Measurements from ENCODE around the gene SFTPD. TPM values are rescaled to one million over a fixed set of nuclear protein-coding genes. Genes with fewer than 3 reads are reported as not detected.
"Not testable (repeated sequence)": the region's sequence is repeated elsewhere in the genome, so short reads cannot be mapped to it uniquely, and the experiment has no call there.

The SFTPD gene
- total and polyA plus RNA-seq, 2 experiments from 2014 or later: 0.15 to 0.73 TPM

DNA sequence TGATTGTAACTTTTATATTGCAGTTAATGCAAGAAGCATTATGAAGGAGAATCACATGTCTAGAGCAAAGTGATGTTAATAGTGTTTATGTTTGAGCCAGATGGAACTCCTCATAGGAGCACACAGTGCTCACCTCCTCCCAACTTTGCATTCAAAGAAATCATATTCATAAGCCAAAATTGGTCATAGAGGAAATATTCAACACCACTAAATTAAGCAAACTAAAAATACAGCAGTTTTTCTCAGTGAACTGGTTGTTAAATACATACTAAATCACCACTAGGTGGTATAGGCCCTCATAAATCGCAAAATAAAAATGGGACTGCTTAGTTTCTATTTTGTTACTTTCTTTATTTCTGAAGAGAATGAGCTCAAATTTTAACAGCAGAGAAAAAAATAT, 34.4 kb downstream of the SFTPD start:
- H3K4me3 ChIP-seq; H3K27ac ChIP-seq; H3K4me1 ChIP-seq (ENCODE audit: low read depth); H3K36me3 ChIP-seq; H3K9me3 ChIP-seq (ENCODE audit: low read depth); H3K27me3 ChIP-seq: not testable (repeated sequence)
- peak in 1 of 2 donors; percentile 32 for DNase-seq (ENCODE audit: low read depth in 1 of 2, low spot score in 1 of 2)
- TF ChIP-seq, protein P1, sequence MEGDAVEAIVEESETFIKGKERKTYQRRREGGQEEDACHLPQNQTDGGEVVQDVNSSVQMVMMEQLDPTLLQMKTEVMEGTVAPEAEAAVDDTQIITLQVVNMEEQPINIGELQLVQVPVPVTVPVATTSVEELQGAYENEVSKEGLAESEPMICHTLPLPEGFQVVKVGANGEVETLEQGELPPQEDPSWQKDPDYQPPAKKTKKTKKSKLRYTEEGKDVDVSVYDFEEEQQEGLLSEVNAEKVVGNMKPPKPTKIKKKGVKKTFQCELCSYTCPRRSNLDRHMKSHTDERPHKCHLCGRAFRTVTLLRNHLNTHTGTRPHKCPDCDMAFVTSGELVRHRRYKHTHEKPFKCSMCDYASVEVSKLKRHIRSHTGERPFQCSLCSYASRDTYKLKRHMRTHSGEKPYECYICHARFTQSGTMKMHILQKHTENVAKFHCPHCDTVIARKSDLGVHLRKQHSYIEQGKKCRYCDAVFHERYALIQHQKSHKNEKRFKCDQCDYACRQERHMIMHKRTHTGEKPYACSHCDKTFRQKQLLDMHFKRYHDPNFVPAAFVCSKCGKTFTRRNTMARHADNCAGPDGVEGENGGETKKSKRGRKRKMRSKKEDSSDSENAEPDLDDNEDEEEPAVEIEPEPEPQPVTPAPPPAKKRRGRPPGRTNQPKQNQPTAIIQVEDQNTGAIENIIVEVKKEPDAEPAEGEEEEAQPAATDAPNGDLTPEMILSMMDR (IDR thresholded peaks at IDR 0.05; ENCODE audit: low read depth, low read length): peak; percentile 27

DNA sequence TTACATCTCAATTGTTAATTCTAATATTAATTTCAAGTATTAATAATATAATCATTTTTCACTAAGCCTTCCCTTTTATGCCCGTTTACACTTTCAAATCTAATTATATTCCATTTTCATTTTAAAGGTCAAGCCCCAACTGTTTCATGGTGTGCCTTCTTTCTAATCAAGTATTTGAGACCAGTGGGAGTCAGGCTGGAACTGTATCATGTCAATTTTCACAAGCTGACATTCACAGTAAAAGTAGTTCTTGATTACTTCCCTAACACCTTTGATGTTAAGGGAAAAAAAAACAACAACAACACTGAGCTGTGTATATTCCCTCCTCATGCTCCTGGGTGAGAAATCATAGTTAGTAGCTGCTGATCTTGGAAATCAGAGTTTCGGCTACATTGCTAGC, 38.1 kb downstream of the SFTPD start:
- Histone ChIP-seq H3K9me3 (ENCODE audit: low read depth) (no peaks in the 10 kb centered on the region), H3K27me3 (no peaks in the 10 kb centered on the region), H3K4me3 (no peak overlapping the region), H3K36me3 (peaks cover 5% of the 10 kb centered on the region), H3K4me1 (ENCODE audit: low read depth) (peaks cover 5% of the 10 kb centered on the region), H3K27ac (no peak overlapping the region)
- DNase-seq (ENCODE audit: low read depth in 1 of 2, low spot score in 1 of 2): no peak
- TF ChIP-seq, protein P1 (IDR thresholded peaks at IDR 0.05; ENCODE audit: low read depth, low read length): no peak

DNA sequence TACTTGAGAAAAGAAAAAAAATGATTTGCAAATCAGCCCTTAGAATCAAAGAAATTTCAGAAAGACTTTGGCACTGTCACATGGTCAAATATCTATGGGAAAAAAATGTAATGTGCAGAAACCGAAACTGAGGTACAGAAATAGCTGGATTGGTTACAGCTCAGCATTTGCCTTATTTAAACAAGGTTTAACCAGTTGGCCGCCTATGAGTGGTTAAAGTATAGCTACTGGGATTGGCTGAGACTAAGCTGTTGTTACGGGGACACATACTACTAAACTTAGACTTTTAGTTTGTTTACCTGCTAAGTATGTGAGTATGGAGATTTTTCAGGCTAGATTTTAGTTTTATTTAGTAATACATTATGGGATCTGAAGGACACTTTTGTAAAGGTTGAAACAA, 38.6 kb downstream of the SFTPD start:
- H3K27ac ChIP-seq: no peak overlapping the region

DNA sequence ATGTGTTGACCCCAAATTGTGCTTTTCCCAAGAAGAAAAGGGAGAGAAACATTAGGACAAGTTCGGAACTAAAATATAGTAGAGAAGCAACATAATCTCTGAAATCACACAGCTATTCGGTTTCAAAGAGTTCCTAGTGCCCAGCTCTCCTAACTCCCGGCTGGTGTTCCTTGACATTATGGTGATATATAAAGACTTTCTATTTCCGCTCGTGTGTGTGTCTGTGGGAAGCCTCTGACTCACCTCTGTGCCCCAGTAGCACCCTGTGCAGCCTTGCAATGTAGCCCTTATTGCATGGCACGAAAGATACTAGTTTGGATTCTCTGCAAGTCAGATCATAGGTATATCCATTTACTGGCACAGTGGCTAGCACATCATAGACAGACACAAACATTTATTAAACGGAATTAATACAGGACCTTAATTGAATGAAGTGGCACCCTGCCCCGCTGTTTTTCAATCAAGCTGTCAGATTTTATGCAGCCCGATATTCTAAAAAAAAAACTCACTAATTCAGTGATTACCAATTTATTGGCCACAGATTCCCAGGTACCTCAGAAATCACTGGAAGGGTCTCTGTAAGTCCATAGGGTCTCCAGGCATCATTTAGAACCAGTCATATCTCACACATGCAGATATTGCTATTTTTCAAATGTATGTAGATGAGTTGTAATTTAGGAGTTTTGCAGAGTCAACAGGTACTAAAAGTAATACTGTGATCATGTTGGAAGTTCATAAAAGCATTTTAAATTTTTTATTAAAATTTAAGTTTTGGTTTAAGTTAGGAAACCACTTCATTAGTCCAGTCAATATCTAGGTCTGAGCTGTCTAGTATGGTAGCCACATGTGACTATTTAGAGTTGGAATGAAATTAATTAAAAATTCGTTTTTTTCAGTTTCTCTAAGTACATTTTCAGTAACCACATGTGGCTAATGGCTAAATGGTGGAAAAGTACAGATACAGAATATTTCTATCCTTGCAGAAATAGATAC, 43.3 kb downstream of the SFTPD start:
- peak; percentile 5 to 39 for DNase-seq (ENCODE audit: low read depth in 1 of 2, low spot score in 1 of 2)
- peaks cover 5% of the 10 kb centered on the region for H3K36me3 ChIP-seq
- H3K9me3 ChIP-seq (ENCODE audit: low read depth): no peaks in the 10 kb centered on the region
- H3K4me3 ChIP-seq: peak overlapping the region; percentile 80
- TF ChIP-seq, protein P1 (IDR thresholded peaks at IDR 0.05; ENCODE audit: low read depth, low read length): no peak
- no peaks in the 10 kb centered on the region for H3K4me1 ChIP-seq (ENCODE audit: low read depth)
- H3K27ac ChIP-seq: no peak overlapping the region
- H3K27me3 ChIP-seq: no peaks in the 10 kb centered on the region

More for the DNA sequence above, 38.6 kb downstream of the SFTPD start:
- TF ChIP-seq, protein P1 (IDR thresholded peaks at IDR 0.05; ENCODE audit: low read depth, low read length): no peak
- no peaks in the 10 kb centered on the region for H3K9me3 ChIP-seq (ENCODE audit: low read depth)
- H3K36me3 ChIP-seq: peaks cover 5% of the 10 kb centered on the region
- H3K4me1 ChIP-seq (ENCODE audit: low read depth): peaks cover 5% of the 10 kb centered on the region
- no peak overlapping the region for H3K4me3 ChIP-seq
- H3K27me3 ChIP-seq: no peaks in the 10 kb centered on the region
- no peak for DNase-seq (ENCODE audit: low read depth in 1 of 2, low spot score in 1 of 2)

DNA sequence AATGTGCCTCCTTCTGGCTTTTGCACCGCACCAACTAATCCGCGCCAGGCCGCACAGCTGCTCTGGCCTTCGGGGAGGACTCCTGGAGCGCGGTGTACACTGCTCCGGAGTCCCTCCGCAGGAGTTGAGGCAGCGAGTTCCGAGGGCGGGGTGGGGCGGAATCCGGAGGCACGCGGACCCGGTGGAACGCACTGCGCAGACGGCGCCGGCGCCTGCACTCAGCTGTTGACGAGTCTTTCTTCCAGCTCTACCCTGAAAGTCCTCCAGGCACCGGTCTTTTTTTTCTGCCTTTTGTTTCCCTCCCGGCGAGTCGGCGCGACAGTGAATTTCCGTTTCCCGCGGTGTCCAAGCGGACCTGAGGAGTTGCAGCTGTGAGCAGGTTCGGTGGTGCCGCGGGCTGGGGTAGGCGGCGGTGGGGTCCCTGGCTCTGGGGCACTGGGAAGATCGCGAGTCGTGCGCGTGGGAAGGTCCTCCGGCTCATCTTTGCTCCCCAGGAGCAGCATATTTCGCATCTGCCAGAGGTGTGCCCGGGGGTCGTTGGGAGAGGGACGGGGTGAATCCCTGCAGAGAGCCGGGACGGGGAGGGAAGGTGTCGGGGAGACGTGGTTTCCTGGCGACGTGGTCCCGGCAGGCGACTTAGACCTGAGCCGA, 44.1 kb downstream of the SFTPD start:
- peak overlapping the region; percentile 34 for H3K27ac ChIP-seq
- no peaks in the 10 kb centered on the region for H3K9me3 ChIP-seq (ENCODE audit: low read depth)
- H3K27me3 ChIP-seq: peaks cover 2% of the 10 kb centered on the region
- H3K4me1 ChIP-seq (ENCODE audit: low read depth): no peaks in the 10 kb centered on the region
- peak overlapping the region; percentile 80 for H3K4me3 ChIP-seq
- peaks cover 5% of the 10 kb centered on the region for H3K36me3 ChIP-seq
- peak; percentile 72 to 85 for DNase-seq (ENCODE audit: low read depth in 1 of 2, low spot score in 1 of 2)
- TF ChIP-seq, protein P1 (IDR thresholded peaks at IDR 0.05; ENCODE audit: low read depth, low read length): no peak

DNA sequence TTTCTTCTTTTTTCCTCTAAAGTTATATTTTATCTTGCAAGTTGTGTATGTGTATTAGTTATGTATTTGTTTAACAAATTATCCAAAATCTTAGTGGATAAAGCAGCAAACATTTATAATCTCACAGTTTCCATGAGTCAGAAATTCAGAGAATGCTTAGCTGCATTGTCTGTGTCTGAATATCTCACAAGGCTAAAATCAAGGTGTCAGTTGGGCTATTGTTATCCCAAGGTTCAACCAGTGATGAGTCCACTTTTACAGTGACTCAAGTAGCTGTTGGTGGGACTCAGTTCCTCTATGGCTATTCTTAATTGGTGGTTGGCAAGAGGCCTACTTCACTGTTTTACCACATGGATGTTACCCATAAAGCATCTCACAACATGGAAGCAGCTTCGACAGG, 47.3 kb downstream of the SFTPD start:
- DNase-seq (ENCODE audit: low read depth in 1 of 2, low spot score in 1 of 2); H3K36me3 ChIP-seq; H3K4me1 ChIP-seq (ENCODE audit: low read depth); H3K27ac ChIP-seq; H3K27me3 ChIP-seq; H3K4me3 ChIP-seq; H3K9me3 ChIP-seq (ENCODE audit: low read depth): not testable (repeated sequence)

Measured in cardiac muscle cell (in vitro differentiated cells and primary cell).